Left colon (tissue), 2 donors: ENCODE results near the gene CD163. TPM values are rescaled to one million over a fixed set of nuclear protein-coding genes. Genes with fewer than 3 reads are reported as not detected.
"Not testable (repeated sequence)": the region's sequence is repeated elsewhere in the genome, so short reads cannot be mapped to it uniquely, and the experiment has no call there.

Experiments
- ATAC-seq: fragments of 200-7000 bp; cut with Tn5 transposase; one replicate; pipeline ENCODE4 v1.9.1; 2020; ENCODE audit warnings: mild to moderate bottlenecking, moderate library complexity
- DNase-seq, 2 donors: peaks; one replicate each; pipeline ENCODE4 v3.0.0-alpha.2; 2020
- intact Hi-C, 2 donors: fragments of 100-400 bp; cut with DNase I in 1 of 2; cut with micrococcal nuclease in 1 of 2; formaldehyde crosslinking; loops; one replicate each; pipeline versions ENCODE4 v1.11.2 to v1.14.0; 2022; cut with DNase I, micrococcal nuclease
- total RNA-seq, 2 donors: library from RNA; stranded (reverse); fragmentation: NEBNext Ultra II Directional; extraction: Animal tissue kit (Norgen Biotek cat#: 25700); gene quantifications; one replicate each; pipeline ENCODE4 v1.2.1, GENCODE V29; 2021
- donor health status: DM: no; HTN: no; CAD: no.
- donor health status: DM: yes; HTN: yes; CAD: no.

Gene CD163
- total RNA-seq, 2 donors from 2014 or later: 29.8 to 45.2 TPM

DNA sequence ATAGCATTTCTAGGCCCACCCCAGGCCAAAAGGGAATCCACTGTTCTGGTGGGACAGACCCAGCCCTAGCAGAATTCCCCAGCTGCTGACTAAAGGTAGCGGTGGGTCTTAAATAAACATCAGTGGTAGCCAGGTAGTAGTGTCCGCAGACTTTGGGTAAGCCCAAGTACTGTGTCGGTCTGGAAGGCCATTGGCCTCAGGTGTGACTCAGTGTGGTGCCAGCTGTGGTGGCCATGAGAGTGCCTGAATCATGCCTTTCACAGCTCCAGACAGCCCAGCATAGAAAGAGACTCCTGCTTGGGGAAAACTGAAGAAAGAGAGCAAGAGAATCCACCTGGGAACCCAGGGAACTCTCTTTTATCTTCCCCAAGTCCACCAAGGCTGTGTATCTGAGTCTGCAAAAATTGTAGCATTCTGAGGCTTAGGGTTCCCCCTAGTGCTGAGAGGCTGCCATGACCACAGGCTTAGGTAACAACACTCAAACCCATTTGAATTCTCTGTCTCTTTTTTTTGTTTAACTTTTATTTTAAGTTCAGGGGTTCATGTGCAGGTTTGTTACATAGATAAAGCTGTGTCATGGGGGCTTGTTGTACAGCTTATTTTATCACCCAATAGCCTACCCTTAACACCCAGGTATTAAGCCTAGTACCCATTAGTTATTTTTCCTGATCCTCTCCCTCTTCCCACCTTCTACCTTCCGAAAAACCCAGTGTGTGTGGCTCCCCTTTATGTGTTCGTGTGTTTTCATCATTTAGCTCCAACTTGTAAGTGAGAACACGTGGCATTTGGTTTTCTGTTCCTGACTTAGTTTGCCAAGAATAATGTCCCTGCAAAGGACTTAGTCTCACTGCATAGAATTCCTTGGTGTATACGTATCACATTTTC lies 43.0 kb downstream of the CD163 start:
- ATAC-seq: peak; percentile 73
- DNase-seq: peak; percentile 32 to 33
- intact Hi-C loops: loop anchor here in 1 of 2 donors (5.0 kb wide), 1 partner anchor 238 kb away; no protein-coding TSS in a partner anchor

- intact Hi-C loops: loop anchor here in 1 of 2 donors (5.0 kb wide), 1 partner anchor 238 kb away; no protein-coding TSS in a partner anchor
- ATAC-seq (no peak), DNase-seq (no peak)
Measured at GRCh38 chr12:7459973-7460372, 43.6 kb downstream of the CD163 start.

- DNase-seq: no peak
- no peak for ATAC-seq
Measured at GRCh38 chr12:7451756-7452155, 51.8 kb downstream of the CD163 start.

GRCh38 chr12:7450667-7451066 lies 52.9 kb downstream of the CD163 start:
- no peak for ATAC-seq
- intact Hi-C loops: no loop called here
- no peak for DNase-seq

More at GRCh38 chr12:7451756-7452155, 51.8 kb downstream of the CD163 start:
- intact Hi-C loops: no loop called here

DNA sequence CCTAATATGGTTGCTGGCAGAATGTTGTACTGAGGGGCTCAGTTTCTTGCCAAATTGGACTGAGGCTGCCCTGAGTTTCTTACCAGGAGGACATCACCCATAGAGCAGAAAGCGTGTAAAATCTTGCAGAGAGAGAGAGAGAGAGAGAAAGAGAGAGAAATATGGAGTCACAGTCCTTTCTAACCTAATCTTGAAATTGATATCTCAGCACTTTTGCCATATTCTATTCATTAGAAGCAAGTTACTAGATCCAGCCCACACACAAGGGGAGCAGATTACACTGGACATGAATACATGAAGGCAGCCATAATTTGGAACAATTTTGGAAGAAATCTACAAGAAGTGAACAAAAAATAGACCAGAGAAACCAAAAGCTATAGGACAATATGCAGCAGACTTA lies 55.5 kb downstream of the CD163 start:
- no peak for DNase-seq

GRCh38 chr12:7444537-7444936 lies 59.0 kb downstream of the CD163 start:
- ATAC-seq: no peak
- no peak for DNase-seq
- intact Hi-C loops: no loop called here

More for the DNA sequence above, 55.5 kb downstream of the CD163 start:
- ATAC-seq: no peak
- intact Hi-C loops: no loop called here

DNA sequence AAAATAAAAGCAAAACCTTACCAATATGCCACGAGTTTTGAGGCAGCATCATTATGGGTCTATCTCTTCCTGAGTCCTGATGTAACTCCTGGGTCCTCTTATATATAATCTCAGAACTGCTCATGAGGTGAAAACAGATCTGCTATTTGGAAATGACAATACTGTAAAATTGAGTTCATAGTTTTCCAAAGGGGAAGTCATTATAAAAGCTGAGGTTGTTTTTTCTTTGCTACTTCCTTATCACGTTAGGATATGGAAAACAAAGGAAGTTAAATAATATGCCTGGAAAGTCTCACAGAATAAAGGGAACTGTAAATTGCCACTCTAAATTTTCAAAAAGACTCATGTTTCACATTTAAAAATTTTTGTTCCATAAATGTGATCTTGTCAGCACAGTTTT lies 59.5 kb downstream of the CD163 start, which contains the start of gene CD163L1:
Gene CD163L1, minus strand, starts transcription at position 78 of the 400 bp plus-strand sequence. Its CDS starts 26 bp downstream, at position 52.
- ATAC-seq (peak; percentile 73), DNase-seq (no peak)
- intact Hi-C loops: no loop called here

DNA sequence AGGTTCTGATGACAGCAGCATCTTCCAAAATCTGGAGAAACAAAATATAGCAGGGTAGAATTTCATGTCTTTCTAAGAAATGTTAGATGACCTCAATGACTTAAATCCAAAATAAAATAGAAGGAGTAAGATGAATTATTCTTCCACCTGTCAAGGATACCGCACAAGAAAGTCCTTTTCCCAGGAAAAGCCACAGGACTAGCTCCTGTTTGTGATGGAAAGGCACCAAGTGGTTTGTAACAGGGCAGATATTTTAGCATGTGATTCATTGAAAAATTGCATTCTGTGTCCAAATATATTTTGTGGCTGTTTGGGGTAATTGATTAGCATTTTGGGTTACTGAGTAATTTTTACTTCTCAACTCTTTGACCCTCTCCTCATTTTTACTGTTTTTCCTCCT lies 62.4 kb downstream of the CD163 start:
- ATAC-seq: no peak
- intact Hi-C loops: no loop called here
- no peak for DNase-seq

GRCh38 chr12:7439579-7440505 lies 63.7 kb downstream of the CD163 start:
- peak; percentile 87 for ATAC-seq
- peak; percentile 31 to 46 for DNase-seq
- intact Hi-C loops: no loop called here

DNA sequence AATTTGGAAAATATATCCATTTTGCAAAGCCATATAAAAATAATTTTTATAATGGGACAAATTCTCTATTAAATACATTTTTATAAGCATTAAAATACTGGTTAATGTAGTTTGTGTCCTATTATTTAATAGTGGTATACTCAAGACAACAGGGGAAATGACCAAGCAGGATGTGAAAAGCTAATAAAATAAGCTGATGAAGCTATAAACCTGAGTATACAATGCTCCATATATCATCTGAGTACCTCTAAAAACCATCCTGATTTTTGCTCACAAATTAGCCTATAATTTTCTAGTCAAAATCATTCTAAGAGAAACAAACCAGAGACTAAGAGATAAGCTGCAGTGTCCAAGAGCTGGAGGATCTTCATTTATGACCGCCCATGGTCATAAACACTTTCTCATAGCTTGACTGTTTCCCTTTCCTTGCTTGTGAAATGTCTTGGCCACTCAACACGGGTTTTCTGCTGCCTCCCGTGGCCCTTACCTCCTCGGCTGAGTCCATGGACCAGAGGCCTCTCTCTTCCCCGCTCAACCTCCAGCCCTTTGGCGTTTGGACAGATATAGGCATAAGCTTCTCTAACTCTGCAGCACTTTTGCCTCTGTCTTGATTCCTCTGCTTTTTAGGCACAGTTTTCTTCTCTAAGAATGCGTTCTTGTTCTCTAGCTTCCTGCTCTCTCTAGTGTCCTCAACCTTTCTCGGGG lies 65.1 kb downstream of the CD163 start:
- ATAC-seq: peak; percentile 7
- intact Hi-C loops, DNase-seq: not testable (repeated sequence)

DNA sequence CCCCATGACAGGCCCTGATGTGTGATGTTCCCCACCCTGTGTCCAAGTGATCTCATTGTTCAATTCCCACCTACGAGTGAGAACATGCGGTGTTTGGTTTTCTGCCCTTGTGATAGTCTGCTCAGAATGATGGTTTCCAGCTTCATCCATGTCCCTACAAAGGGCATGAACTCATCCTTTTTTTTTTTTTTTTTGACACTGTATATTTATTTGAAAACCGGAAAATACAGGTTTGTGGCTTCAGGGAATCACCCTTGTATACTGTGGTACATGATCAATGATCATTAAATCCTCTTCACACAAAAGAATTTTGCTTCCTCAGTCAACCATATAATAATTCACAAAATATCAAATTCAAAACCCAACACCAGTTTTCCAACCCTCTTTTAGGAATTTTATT lies 66.1 kb downstream of the CD163 start:
- DNase-seq, ATAC-seq, intact Hi-C loops: not testable (repeated sequence)

GRCh38 chr12:7434670-7435069 lies 68.9 kb downstream of the CD163 start:
- ATAC-seq (no peak), DNase-seq (no peak)
- intact Hi-C loops: no loop called here

- DNase-seq (no peak), ATAC-seq (no peak)
- intact Hi-C loops: no loop called here
Measured at GRCh38 chr12:7433276-7433822, 70.2 kb downstream of the CD163 start.

DNA sequence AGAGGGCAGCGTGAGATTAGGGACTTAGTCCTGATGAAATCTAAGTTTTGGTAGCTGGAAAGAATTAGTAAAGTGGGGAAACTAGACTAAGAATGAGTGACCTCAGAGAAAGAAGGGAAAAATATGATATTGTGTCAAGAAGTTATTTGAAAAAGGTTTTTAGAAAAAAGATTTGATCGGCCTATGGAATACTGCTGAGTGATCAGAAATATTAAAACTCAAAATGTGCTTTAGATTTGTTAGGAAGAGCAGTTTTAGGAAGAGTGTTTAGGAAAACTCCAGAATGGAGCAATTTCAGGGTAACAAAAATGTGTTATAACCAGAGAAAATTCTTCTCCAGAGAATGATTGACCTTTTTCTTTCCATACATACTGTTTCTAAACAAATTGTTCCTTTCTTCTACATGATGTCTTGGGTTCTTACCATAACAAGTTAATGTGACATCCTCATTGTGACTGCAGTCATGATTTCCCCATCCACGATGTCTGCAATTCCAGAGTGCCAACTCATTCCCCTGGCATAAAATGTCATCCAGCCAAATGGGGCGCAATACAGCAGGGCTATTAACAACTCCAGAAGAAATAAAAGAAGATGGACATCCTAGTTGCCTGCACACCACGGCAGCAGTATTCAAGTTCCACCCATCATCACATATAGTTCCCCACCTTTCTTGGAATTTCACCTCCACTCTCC lies 71.4 kb downstream of the CD163 start:
- DNase-seq (no peak), ATAC-seq (no peak)
- intact Hi-C loops: no loop called here
